PFSK-1 (cell line): ENCODE measurements around the gene LDLRAD4.

Source experiments
- FOXP2 ChIP-seq: optimal IDR thresholded peaks from 2 replicates; pipeline ENCODE3; 2011; ENCODE audit warnings: borderline replicate concordance, control low read depth, inconsistent platforms; ENCODE audit not compliant: insufficient read depth; ENCODE audit errors: extremely low read length, extremely low read depth
- POLR2AphosphoS5 ChIP-seq: IDR thresholded peaks from 2 replicates; pipeline ENCODE4 v1.6.1; 2012; ENCODE audit warnings: low read depth, mild to moderate bottlenecking, control low read depth, low read length, moderate library complexity
- REST ChIP-seq, 2 experiments: IDR thresholded peaks; 2 replicates each; pipeline versions ENCODE4 v1.6.1 to v1.8.0; 2011 to 2012; ENCODE audit warnings: low read depth in 2 of 2, low read length in 2 of 2, control low read depth in 1 of 2, inconsistent platforms in 1 of 2, mild to moderate bottlenecking in 1 of 2, moderate library complexity in 1 of 2; ENCODE audit not compliant: insufficient read depth in 1 of 2
- SIN3A ChIP-seq: IDR thresholded peaks from 2 replicates; pipeline ENCODE4 v1.6.1; 2012; ENCODE audit warnings: mild to moderate bottlenecking, low read length, moderate library complexity, borderline replicate concordance; ENCODE audit not compliant: insufficient read depth
- TAF1 ChIP-seq: IDR thresholded peaks from 2 replicates; pipeline ENCODE4 v1.6.1; 2012; ENCODE audit warnings: low read length, control low read depth, borderline replicate concordance; ENCODE audit not compliant: insufficient read depth

The LDLRAD4 gene

DNA sequence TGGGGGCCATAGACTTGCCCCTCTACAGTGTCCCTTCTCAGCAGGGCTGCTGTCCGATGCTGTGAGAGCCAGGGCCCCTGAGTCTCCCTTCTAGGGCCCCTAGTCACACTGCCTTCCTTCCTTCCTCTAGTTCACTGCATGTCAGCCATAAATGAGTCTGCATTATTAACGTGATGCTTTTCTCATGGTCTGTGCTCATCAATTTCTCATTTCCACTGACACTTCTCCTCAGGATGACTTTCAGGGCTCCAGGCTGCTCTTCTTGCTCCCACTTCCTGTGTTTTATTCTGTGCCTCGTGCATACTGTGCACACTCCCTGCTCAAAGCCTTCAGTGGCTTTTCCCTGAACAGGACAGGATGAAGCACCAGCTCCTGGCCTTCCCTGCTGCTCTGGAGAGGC is 361.3 kb downstream of the LDLRAD4 start:
- TF ChIP-seq REST (IDR thresholded peaks at IDR 0.05; ENCODE audit: insufficient read depth in 1 of 2, low read depth in 2 of 2, low read length in 2 of 2) (no peak), SIN3A (no peak), POLR2AphosphoS5 (no peak), TAF1 (no peak), FOXP2 (no peak)

- TF ChIP-seq FOXP2 (no peak), TAF1 (no peak), REST (IDR thresholded peaks at IDR 0.05; ENCODE audit: insufficient read depth in 1 of 2, low read depth in 2 of 2, low read length in 2 of 2) (no peak), SIN3A (no peak), POLR2AphosphoS5 (no peak)
Measured at GRCh38 chr18:13580351-13580750, 361.8 kb downstream of the LDLRAD4 start.

GRCh38 chr18:13580991-13581390 is 362.4 kb downstream of the LDLRAD4 start:
- TF ChIP-seq SIN3A (no peak), TAF1 (no peak), POLR2AphosphoS5 (no peak), FOXP2 (no peak), REST (IDR thresholded peaks at IDR 0.05; ENCODE audit: insufficient read depth in 1 of 2, low read depth in 2 of 2, low read length in 2 of 2) (no peak)

GRCh38 chr18:13581496-13582177 is 363.1 kb downstream of the LDLRAD4 start:
- TF ChIP-seq REST (IDR thresholded peaks at IDR 0.05; ENCODE audit: insufficient read depth in 1 of 2, low read depth in 2 of 2, low read length in 2 of 2) (no peak), FOXP2 (no peak), TAF1 (no peak), SIN3A (no peak), POLR2AphosphoS5 (no peak)
